Esophagus squamous epithelium (tissue), 5 donors: ENCODE measurements around the gene MBP. TPM values are rescaled to one million over a fixed set of nuclear protein-coding genes. Genes with fewer than 3 reads are reported as not detected.
"Not testable (repeated sequence)": the region's sequence is repeated elsewhere in the genome, so short reads cannot be mapped to it uniquely, and the experiment has no call there.

Source experiments
- DNase-seq: peaks from one replicate; lab custom pipeline; 2025; lab: John Stamatoyannopoulos, UW
- H3K27ac ChIP-seq, 4 donors: fragments of 200-600 bp; sonication (generic); one replicate each; pipeline ENCODE4 v1.5.1; 2016 to 2019; ENCODE audit warnings: mild to moderate bottlenecking in 1 of 4
- H3K27me3 ChIP-seq, 4 donors: fragments of 200-600 bp; sonication (generic); 1 replicate in 3 of 4; 2 replicates in 1 of 4; pipeline versions ENCODE4 v1.5.1 to v1.6.0; 2017 to 2021; ENCODE audit warnings: antibody characterized with exemption in 1 of 4
- H3K36me3 ChIP-seq, 3 donors: fragments of 200-600 bp; sonication (generic); one replicate each; pipeline ENCODE4 v1.5.1; 2016 to 2019
- H3K4me1 ChIP-seq, 3 donors: fragments of 200-600 bp; sonication (generic); one replicate each; pipeline ENCODE4 v1.5.1; 2017 to 2019
- H3K4me3 ChIP-seq, 4 donors: fragments of 200-600 bp; sonication (generic); 1 replicate in 3 of 4; 2 replicates in 1 of 4; pipeline ENCODE4 v1.5.1; 2016 to 2019; ENCODE audit warnings: mild to moderate bottlenecking in 2 of 4, moderate library complexity in 1 of 4
- H3K9me3 ChIP-seq, 3 donors: fragments of 200-600 bp; sonication (generic); one replicate each; pipeline ENCODE4 v1.5.1; 2016 to 2019
- CTCF ChIP-seq, 6 experiments: fragments of 450-650 bp in 4 of 6; fragments of 200-600 bp in 2 of 6; sonication (generic) in 2 of 6; IDR thresholded peaks; one replicate each; pipeline ENCODE4 v1.5.1; 2016 to 2019; ENCODE audit warnings: antibody characterized with exemption in 6 of 6, mild to moderate bottlenecking in 4 of 6, moderate library complexity in 4 of 6
- POLR2A ChIP-seq, 4 donors: fragments of 450-650 bp; IDR thresholded peaks; one replicate each; pipeline ENCODE4 v1.6.1; 2017; ENCODE audit warnings: antibody characterized with exemption in 4 of 4, mild to moderate bottlenecking in 4 of 4, moderate library complexity in 3 of 4
- WGBS, 2 donors: methylation state at CpG; one replicate each; pipeline ENCODE4 v1.1.5; 2018; 5-methylcytosine and 5-hydroxymethylcytosine counted together
- intact Hi-C: fragments of 100-400 bp; cut with DNase I; formaldehyde crosslinking; loops from one replicate; pipeline ENCODE4 v1.15.0; 2022
- total RNA-seq, 4 donors: library from RNA; depleted of rRNA; stranded (reverse); fragments of >200 nt; gene quantifications; one replicate each; pipeline ENCODE4 v1.1.0, GENCODE V29; 2016
- donor health status: DM: yes; HTN: yes; CAD: no.

MBP gene
- total RNA-seq, 4 donors from 2014 or later = 21.9 to 38.9 (median 25.2) TPM

- H3K36me3 ChIP-seq = no peaks in the 10 kb centered on the region
- TF ChIP-seq CTCF (IDR thresholded peaks at IDR 0.05) = no peak
- TF ChIP-seq POLR2A (IDR thresholded peaks at IDR 0.05) = no peak
- 81% methylated on average over 9 to 12 of the region's 17 CpGs for WGBS, 2 donors
- H3K4me1 ChIP-seq = peaks cover 0 to 5% (median 0%) of the 10 kb centered on the region in 3 donors
- intact Hi-C loops = no loop called here
- no peaks in the 10 kb centered on the region for H3K27me3 ChIP-seq
- H3K9me3 ChIP-seq = no peaks in the 10 kb centered on the region
- no peak for DNase-seq
- H3K27ac ChIP-seq = no peak overlapping the region
- H3K4me3 ChIP-seq = no peak overlapping the region
These were observed 140.1 kb downstream of the MBP start for GRCh38 chr18:76992226-76993084.

GRCh38 chr18:76991021-76991688, 141.4 kb downstream of the MBP start:
- Histone ChIP-seq H3K4me1 (peaks cover 0 to 5% (median 0%) of the 10 kb centered on the region in 3 donors), H3K9me3 (no peaks in the 10 kb centered on the region), H3K36me3 (no peaks in the 10 kb centered on the region), H3K27me3 (no peaks in the 10 kb centered on the region), H3K27ac (no peak overlapping the region), H3K4me3 (no peak overlapping the region)
- no peak for TF ChIP-seq CTCF (IDR thresholded peaks at IDR 0.05)
- no peak for TF ChIP-seq POLR2A (IDR thresholded peaks at IDR 0.05)
- 82 to 88% methylated on average over 20 of the region's 20 CpGs for WGBS, 2 donors
- DNase-seq = no peak
- intact Hi-C loops = no loop called here

- WGBS, 2 donors = 71 to 73% methylated on average over 8 of the region's 8 CpGs
- H3K4me3 ChIP-seq, H3K9me3 ChIP-seq, H3K4me1 ChIP-seq, H3K36me3 ChIP-seq, H3K27ac ChIP-seq, intact Hi-C loops, H3K27me3 ChIP-seq, DNase-seq: not testable (repeated sequence)
These were observed 142.1 kb downstream of the MBP start for GRCh38 chr18:76990343-76991020.

GRCh38 chr18:76989647-76990190, 142.9 kb downstream of the MBP start:
- intact Hi-C loops = loop anchor here (10.0 kb wide), 1 partner anchor 185 kb away; no protein-coding TSS in a partner anchor
- H3K36me3 ChIP-seq = no peaks in the 10 kb centered on the region
- H3K9me3 ChIP-seq = no peaks in the 10 kb centered on the region
- H3K4me3 ChIP-seq = no peak overlapping the region
- no peak for DNase-seq
- H3K4me1 ChIP-seq = peaks cover 0 to 5% (median 0%) of the 10 kb centered on the region in 3 donors
- no peak overlapping the region for H3K27ac ChIP-seq
- no peaks in the 10 kb centered on the region for H3K27me3 ChIP-seq
- no peak for TF ChIP-seq CTCF (IDR thresholded peaks at IDR 0.05)
- no peak for TF ChIP-seq POLR2A (IDR thresholded peaks at IDR 0.05)
- WGBS, 2 donors = 88 to 93% methylated on average over 14 to 18 of the region's 28 CpGs

- intact Hi-C loops = loop anchor here (10.0 kb wide), 1 partner anchor 184 kb away; no protein-coding TSS in a partner anchor
- H3K27ac ChIP-seq = peak overlapping the region in 2 of 4 donors; percentile 45 to 70
- no peak overlapping the region for H3K4me3 ChIP-seq
- H3K27me3 ChIP-seq = no peaks in the 10 kb centered on the region
- no peaks in the 10 kb centered on the region for H3K36me3 ChIP-seq
- DNase-seq = no peak
- TF ChIP-seq CTCF (IDR thresholded peaks at IDR 0.05) (no peak), POLR2A (IDR thresholded peaks at IDR 0.05) (no peak)
- H3K4me1 ChIP-seq = peaks cover 0 to 5% (median 0%) of the 10 kb centered on the region in 3 donors
- H3K9me3 ChIP-seq = no peaks in the 10 kb centered on the region
- WGBS, 2 donors = 78 to 88% methylated on average over 19 to 28 of the region's 29 CpGs
These were observed 143.5 kb downstream of the MBP start for GRCh38 chr18:76988827-76989646.
